ACHN (cell line): ENCODE results near the gene EDEM3.
A peak's percentile ranks its signal among the peaks of the same experiment; 100 is the strongest.
"Not testable (repeated sequence)": the region's sequence is repeated elsewhere in the genome, so short reads cannot be mapped to it uniquely, and the experiment has no call there.

Experiments used
- DNase-seq: peaks from one replicate; pipeline ENCODE4 v3.0.0-alpha.2; 2015
- in situ Hi-C: cut with HindIII; loops from 2 replicates; pipeline ENCODE4 v1.10.0; 2017; ENCODE audit warnings: low sequenced_read_pairs, low pct_ligation_motif_present, low pct_unique_long_range_greater_than_20kb

Gene EDEM3

GRCh38 chr1:184773762-184774320, 19.2 kb upstream of the EDEM3 start:
- in situ Hi-C loops = no loop called here
- DNase-seq = no peak

GRCh38 chr1:184771190-184771691, 16.6 kb upstream of the EDEM3 start:
- in situ Hi-C loops = no loop called here
- no peak for DNase-seq

DNA sequence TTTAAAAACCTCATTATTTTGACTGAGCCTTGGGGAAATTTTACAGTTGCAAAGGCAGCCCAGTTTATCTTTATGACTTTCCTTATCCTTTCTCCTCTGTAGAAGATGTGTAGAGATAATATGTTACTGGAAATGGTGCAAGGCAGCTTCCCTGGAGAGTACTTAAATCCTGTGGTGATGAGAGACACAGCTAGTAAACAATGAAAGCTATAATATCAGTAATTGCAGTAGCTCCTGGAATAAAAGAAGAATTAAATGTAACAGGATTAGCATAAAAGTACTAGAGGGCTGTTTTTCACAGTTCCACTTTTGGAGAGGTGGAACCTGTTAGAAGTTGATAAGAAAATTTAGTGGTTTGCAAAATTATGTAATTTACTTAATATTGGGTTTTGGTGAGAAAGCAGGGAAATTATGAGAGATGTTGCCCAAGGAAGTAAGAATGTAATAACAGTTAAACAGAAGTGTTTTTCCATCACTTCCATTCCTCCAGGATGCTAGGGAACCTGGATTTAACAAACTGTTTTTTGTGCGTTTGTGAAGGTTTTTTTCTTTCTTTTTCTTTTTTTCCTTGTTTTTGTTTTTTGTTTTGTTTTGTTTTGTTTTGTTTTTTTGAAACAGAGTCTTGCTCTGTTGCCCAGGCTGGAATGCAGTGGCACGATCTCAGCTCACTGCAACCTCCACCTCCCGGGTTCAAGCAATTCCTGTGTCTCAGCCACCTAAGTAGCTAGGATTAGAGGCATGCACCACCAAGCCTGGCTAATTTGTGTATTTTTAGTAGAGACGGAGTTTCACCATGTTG, 15.7 kb upstream of the EDEM3 start:
- in situ Hi-C loops = no loop called here
- DNase-seq = no peak

GRCh38 chr1:184769241-184769640, 14.6 kb upstream of the EDEM3 start:
- DNase-seq = no peak
- in situ Hi-C loops = no loop called here

DNA sequence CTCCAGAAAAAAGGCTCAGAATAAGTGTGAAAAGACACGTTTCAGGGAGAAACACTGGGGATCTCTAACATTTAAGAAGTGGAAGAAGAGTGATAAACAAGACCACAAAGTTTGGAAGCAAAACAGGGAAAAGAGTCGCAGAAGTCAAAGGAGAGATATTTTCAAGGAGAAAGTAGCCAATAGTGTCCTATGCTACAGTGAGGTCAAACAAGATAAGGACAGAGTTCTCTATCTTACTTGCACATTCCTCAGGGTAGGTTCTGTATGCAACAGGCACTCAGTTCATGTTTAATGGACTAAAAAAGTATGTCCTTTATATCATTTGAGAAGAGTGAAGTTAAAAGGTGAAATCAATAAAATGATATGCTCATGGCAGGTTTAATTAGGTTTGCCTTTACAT, 13.8 kb upstream of the EDEM3 start:
- in situ Hi-C loops = no loop called here
- no peak for DNase-seq

DNA sequence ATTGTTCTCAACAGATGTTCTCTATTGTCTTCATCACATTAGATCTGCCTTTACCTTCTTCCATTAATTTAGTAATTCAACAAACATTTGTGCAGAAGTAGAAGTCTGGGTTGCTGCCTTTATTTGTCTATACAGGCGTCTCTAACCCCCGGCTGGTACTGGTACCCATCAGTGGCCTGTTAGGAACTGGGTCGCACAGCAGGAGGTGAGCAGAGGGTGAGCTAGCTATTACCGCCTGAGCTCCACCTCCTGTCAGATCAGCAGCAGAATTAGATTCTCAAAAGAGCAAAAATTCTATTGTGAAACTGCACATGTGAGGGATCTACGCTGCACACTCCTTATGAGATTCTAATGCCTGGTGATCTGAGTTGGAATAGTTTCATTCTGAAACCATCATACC, 12.9 kb upstream of the EDEM3 start:
- in situ Hi-C loops = no loop called here
- DNase-seq = no peak

GRCh38 chr1:184764483-184764882, 9.8 kb upstream of the EDEM3 start:
- in situ Hi-C loops = no loop called here
- no peak for DNase-seq

DNA sequence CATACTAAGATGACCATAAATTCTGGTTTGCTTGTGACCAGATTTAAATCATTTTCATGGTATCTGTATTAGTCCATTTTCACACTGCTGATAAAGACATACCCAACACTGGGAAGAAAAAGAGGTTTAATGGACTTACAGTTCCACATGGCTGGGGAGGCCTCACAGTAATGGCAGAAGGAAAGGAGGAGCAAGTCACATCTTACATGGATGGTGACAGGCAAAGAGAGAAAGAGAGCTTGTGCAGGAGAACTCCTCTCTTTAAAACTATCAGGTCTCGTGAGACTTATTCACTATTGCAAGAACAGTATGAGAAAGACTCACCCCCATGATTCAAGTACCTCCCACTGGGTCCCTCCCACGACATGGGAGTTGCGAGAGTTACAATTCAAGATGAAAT, 8.9 kb upstream of the EDEM3 start:
- in situ Hi-C loops, DNase-seq: not testable (repeated sequence)

GRCh38 chr1:184761969-184762485, 7.4 kb upstream of the EDEM3 start:
- no peak for DNase-seq
- in situ Hi-C loops = no loop called here

DNA sequence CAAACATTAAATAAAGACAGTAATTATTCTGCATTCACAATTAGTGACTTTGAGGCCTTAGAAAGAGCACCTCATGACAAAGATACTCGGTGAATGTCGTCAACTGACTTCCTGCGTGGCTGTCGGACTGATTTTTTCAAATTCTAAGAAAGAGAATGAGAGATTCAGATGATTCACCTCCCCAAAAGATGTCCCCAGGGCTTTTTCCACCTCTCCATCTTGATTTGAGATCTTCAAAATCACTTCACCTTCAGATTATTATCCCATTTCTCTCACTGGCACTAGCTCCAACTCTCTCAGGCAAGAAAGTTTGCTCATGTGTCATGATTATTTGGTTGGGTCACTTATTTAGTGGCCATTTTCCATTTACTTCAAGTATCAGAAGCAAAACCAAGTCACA, 5.0 kb upstream of the EDEM3 start:
- in situ Hi-C loops = no loop called here
- DNase-seq = no peak

- no peak for DNase-seq
- in situ Hi-C loops = no loop called here
Observed at GRCh38 chr1:184759112-184759511, 4.5 kb upstream of the EDEM3 start.

DNA sequence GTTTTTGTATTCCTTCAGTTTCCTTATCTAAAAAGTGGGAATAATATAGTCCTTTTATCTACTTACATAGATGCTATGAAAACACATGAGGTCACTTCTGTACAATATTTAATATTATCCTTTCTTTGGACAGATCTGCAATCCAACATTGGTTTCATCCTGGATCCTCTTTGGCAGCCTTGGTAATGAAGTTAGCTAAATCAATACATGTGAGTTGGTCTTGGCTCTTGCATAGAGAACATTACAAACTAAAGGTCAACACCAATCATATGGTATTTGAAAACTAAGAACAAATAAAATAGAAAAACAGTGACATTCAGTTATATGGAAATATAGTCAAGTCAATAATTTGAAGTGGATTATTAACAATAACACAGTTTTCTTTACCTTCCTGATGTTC, 3.2 kb upstream of the EDEM3 start:
- no peak for DNase-seq
- in situ Hi-C loops = no loop called here

- in situ Hi-C loops = no loop called here
Observed at GRCh38 chr1:184757406-184757805, 2.7 kb upstream of the EDEM3 start.

GRCh38 chr1:184755226-184756065, 788 bp upstream of the EDEM3 start:
- DNase-seq = peak; percentile 77
- in situ Hi-C loops = no loop called here

More at GRCh38 chr1:184757406-184757805, 2.7 kb upstream of the EDEM3 start:
- no peak for DNase-seq

DNA sequence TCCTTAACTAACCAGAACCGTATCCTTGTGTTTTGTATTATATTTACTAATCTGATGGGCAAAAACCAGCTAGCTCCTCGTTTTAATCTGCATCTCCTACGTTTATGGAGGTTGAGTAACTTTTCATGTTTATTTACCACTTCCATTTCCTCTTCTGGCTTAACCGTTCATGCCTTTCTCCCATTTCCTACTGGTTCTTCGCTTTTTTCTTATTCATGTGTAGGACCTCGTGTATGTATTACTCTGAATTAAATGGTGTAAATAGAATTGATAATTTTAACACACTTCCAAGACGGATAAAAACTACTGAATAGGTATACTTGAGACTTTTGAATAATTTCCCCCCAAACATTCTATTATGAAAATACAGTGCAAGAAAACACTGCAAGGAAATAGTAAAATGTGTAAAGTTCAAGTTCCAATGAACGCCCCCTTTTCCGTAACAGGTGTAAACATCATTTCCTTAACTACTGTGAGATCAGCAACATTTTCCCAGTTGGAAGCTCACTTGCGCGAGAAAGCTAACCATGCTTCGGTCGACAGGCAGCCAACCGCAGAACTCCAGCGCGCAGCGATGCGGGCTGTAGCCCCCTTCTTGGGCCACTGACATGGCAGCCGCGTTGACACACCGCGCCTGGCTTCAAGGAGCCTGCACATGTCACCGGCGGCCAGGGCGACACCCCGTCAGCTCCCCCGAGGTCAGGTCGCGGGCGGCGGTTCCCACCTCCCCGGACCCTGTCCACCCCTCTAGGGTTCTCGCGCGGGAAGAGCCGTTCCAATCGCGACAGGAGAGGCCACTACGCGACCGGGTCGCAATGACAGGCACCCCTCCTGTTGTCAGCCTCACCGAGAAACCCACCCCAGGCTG, 816 bp downstream of the EDEM3 start:
- peak; percentile 59 for DNase-seq
- in situ Hi-C loops = no loop called here

- in situ Hi-C loops = no loop called here
- no peak for DNase-seq
Observed at GRCh38 chr1:184753117-184753516, 1.5 kb downstream of the EDEM3 start.

GRCh38 chr1:184752656-184753055, 2.0 kb downstream of the EDEM3 start:
- in situ Hi-C loops = no loop called here
- DNase-seq = no peak

DNA sequence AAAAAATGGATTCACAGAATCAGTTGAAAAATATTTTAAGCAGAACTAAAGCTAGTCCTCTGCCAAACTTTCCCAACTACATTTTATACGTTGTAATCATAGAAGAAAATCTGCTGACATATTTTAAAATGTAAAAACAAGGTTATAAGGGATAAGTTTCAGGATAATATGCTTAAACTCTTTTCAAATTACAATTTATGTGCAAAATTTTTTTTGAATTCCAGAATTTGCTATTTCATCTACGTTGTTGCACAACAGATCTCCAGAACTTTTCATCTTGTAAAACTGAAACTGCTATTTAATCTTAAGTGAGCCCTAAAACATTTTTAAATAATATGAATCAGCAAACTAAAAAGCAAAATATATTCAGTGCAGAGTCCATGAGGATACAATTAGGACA, 5.9 kb downstream of the EDEM3 start:
- no peak for DNase-seq
- in situ Hi-C loops = no loop called here
